Nephron (organoid): Measurements from ENCODE around the gene CTDSPL2.
A peak's percentile ranks its signal among the peaks of the same experiment; 100 is the strongest.

Source experiments
- H3K27ac Mint-ChIP-seq, 3 experiments: 2 replicates each; pipeline ENCODE4 v1.8.0; 2020; ENCODE audit warnings: mixed read lengths in 3 of 3, mild to moderate bottlenecking in 2 of 3, moderate library complexity in 1 of 3
- H3K27me3 Mint-ChIP-seq: 2 replicates; pipeline ENCODE4 v1.8.0; 2021; ENCODE audit warnings: low read depth, mild to moderate bottlenecking, moderate library complexity, mixed read lengths
- H3K36me3 Mint-ChIP-seq: 2 replicates; pipeline ENCODE4 v1.8.0; 2020; ENCODE audit warnings: low read depth, mixed read lengths
- H3K4me1 Mint-ChIP-seq: 2 replicates; pipeline ENCODE4 v1.8.0; 2020; ENCODE audit warnings: mixed read lengths
- H3K4me3 Mint-ChIP-seq, 3 experiments: 2 replicates each; pipeline ENCODE4 v1.8.0; 2020; ENCODE audit warnings: mild to moderate bottlenecking in 3 of 3, mixed read lengths in 3 of 3, moderate library complexity in 2 of 3
- H3K9me3 Mint-ChIP-seq: 2 replicates; pipeline ENCODE4 v1.8.0; 2020; ENCODE audit warnings: mixed read lengths
- CTCF ChIP-seq, 3 experiments: fragments of 200-600 bp; sonication (generic); IDR thresholded peaks; one replicate each; pipeline ENCODE4 v1.5.0; 2021; ENCODE audit warnings: antibody characterized with exemption in 3 of 3; ENCODE audit not compliant: unreplicated experiment in 3 of 3

CTDSPL2 gene

GRCh38 chr15:44490622-44491021 lies 63.2 kb downstream of the CTDSPL2 start:
- Mint-ChIP-seq H3K9me3 (no peaks in the 10 kb centered on the region), H3K36me3 (peaks cover 56% of the 10 kb centered on the region)
- no peak for TF ChIP-seq CTCF (IDR thresholded peaks at IDR 0.05; ENCODE audit: unreplicated experiment in 3 of 3)

GRCh38 chr15:44492040-44492439 lies 64.6 kb downstream of the CTDSPL2 start:
- Mint-ChIP-seq H3K4me1 (peaks cover 8% of the 10 kb centered on the region), H3K27ac (no peak overlapping the region), H3K27me3 (no peaks in the 10 kb centered on the region), H3K36me3 (peaks cover 60% of the 10 kb centered on the region), H3K4me3 (no peak overlapping the region), H3K9me3 (no peaks in the 10 kb centered on the region)
- TF ChIP-seq CTCF (IDR thresholded peaks at IDR 0.05; ENCODE audit: unreplicated experiment in 3 of 3) = no peak

More at GRCh38 chr15:44490622-44491021, 63.2 kb downstream of the CTDSPL2 start:
- no peaks in the 10 kb centered on the region for H3K27me3 Mint-ChIP-seq
- H3K4me1 Mint-ChIP-seq = peaks cover 8% of the 10 kb centered on the region
- peak overlapping the region; percentile 40 to 86 (median 41) for H3K27ac Mint-ChIP-seq
- H3K4me3 Mint-ChIP-seq = no peak overlapping the region

GRCh38 chr15:44492672-44493071 lies 65.2 kb downstream of the CTDSPL2 start:
- Mint-ChIP-seq H3K27ac (peak overlapping the region in 1 of 3 experiments; percentile 13), H3K27me3 (no peaks in the 10 kb centered on the region), H3K36me3 (peaks cover 54% of the 10 kb centered on the region), H3K4me1 (peaks cover 8% of the 10 kb centered on the region), H3K9me3 (no peaks in the 10 kb centered on the region), H3K4me3 (no peak overlapping the region)
- TF ChIP-seq CTCF (IDR thresholded peaks at IDR 0.05; ENCODE audit: unreplicated experiment in 3 of 3) = no peak

GRCh38 chr15:44495562-44495961 lies 68.1 kb downstream of the CTDSPL2 start:
- Mint-ChIP-seq H3K9me3 (no peaks in the 10 kb centered on the region), H3K4me3 (no peak overlapping the region), H3K27me3 (no peaks in the 10 kb centered on the region), H3K36me3 (peaks cover 51% of the 10 kb centered on the region), H3K27ac (peak overlapping the region in 1 of 3 experiments; percentile 70), H3K4me1 (no peaks in the 10 kb centered on the region)
- TF ChIP-seq CTCF (IDR thresholded peaks at IDR 0.05; ENCODE audit: unreplicated experiment in 3 of 3) = no peak

- TF ChIP-seq CTCF (IDR thresholded peaks at IDR 0.05; ENCODE audit: unreplicated experiment in 3 of 3) = no peak
- no peaks in the 10 kb centered on the region for H3K9me3 Mint-ChIP-seq
- no peaks in the 10 kb centered on the region for H3K4me1 Mint-ChIP-seq
- peaks cover 37% of the 10 kb centered on the region for H3K36me3 Mint-ChIP-seq
- H3K4me3 Mint-ChIP-seq = no peak overlapping the region
- peak overlapping the region; percentile 39 to 79 (median 42) for H3K27ac Mint-ChIP-seq
- no peaks in the 10 kb centered on the region for H3K27me3 Mint-ChIP-seq
Observed at GRCh38 chr15:44500555-44500954, 73.1 kb downstream of the CTDSPL2 start.

GRCh38 chr15:44501768-44502366 lies 74.4 kb downstream of the CTDSPL2 start:
- Mint-ChIP-seq H3K4me1 (no peaks in the 10 kb centered on the region), H3K4me3 (no peak overlapping the region), H3K27me3 (no peaks in the 10 kb centered on the region), H3K9me3 (no peaks in the 10 kb centered on the region), H3K27ac (peak overlapping the region in 1 of 3 experiments; percentile 17), H3K36me3 (peaks cover 31% of the 10 kb centered on the region)
- TF ChIP-seq CTCF (IDR thresholded peaks at IDR 0.05; ENCODE audit: unreplicated experiment in 3 of 3) = peak; percentile 59 to 66 (median 66)
